HEK293 (cell line): ENCODE measurements around the gene ANXA3.
A peak's percentile ranks its signal among the peaks of the same experiment; 100 is the strongest.

Experiments
- CTCF ChIA-PET: fragments of 350-600 bp; formaldehyde crosslinking; extraction: SDS; loops from one replicate; lab custom pipeline; 2021; ENCODE audit warnings: antibody characterized with exemption; lab: Yijun Ruan, JAX
- POLR2A ChIA-PET: fragments of 300-600 bp; formaldehyde crosslinking; extraction: SDS; loops from one replicate; lab custom pipeline; 2020; ENCODE audit warnings: antibody characterized with exemption, inconsistent platforms; lab: Yijun Ruan, JAX
- H3K27ac ChIP-seq: fragments of 200-500 bp; sonication (Bioruptor generic); 2 replicates; pipeline ENCODE4 v1.5.1; 2014; ENCODE audit warnings: low read depth, low read length, control low read depth, inconsistent platforms; ENCODE audit errors: extremely low read depth
- H3K36me3 ChIP-seq, 2 experiments: fragments of 200-500 bp in 1 of 2; sonication (Bioruptor generic) in 1 of 2; 1 replicate in 1 of 2; 2 replicates in 1 of 2; pipeline ENCODE4 v1.5.1; 2014 to 2017; ENCODE audit warnings: inconsistent platforms in 2 of 2, low read length in 2 of 2; ENCODE audit not compliant: control insufficient read depth in 2 of 2, insufficient read depth in 1 of 2
- H3K4me1 ChIP-seq: fragments of 200-500 bp; sonication (Bioruptor generic); 2 replicates; pipeline ENCODE4 v1.5.1; 2014; ENCODE audit warnings: mild to moderate bottlenecking, low read length, inconsistent platforms; ENCODE audit not compliant: control insufficient read depth, insufficient read depth
- H3K4me3 ChIP-seq: 2 replicates; pipeline ENCODE4 v1.5.1; 2011; ENCODE audit warnings: low read depth, mild to moderate bottlenecking, control low read depth, low read length, moderate library complexity
- H3K9me3 ChIP-seq: fragments of 200-500 bp; sonication (Bioruptor generic); 2 replicates; pipeline ENCODE4 v1.5.1; 2014; ENCODE audit warnings: low read depth, low read length, inconsistent platforms; ENCODE audit not compliant: control insufficient read depth, insufficient read depth
- EGR2 ChIP-seq: fragments of 450-650 bp; formaldehyde crosslinking; IDR thresholded peaks from 2 replicates; pipeline ENCODE4 v1.5.1; 2016; ENCODE audit warnings: low read depth, missing biosample characterization, missing genetic modification characterization
- GLI4 ChIP-seq: fragments of 450-650 bp; formaldehyde crosslinking; IDR thresholded peaks from 2 replicates; pipeline ENCODE4 v1.5.1; 2016; ENCODE audit warnings: missing biosample characterization, missing genetic modification characterization
- KLF17 ChIP-seq: fragments of 450-650 bp; formaldehyde crosslinking; IDR thresholded peaks from 2 replicates; pipeline ENCODE4 v1.5.1; 2016; ENCODE audit warnings: missing biosample characterization, missing genetic modification characterization
- MYNN ChIP-seq: fragments of 450-650 bp; formaldehyde crosslinking; IDR thresholded peaks from 2 replicates; pipeline ENCODE4 v1.5.1; 2016; ENCODE audit warnings: missing biosample characterization, missing genetic modification characterization, borderline replicate concordance
- PRDM1 ChIP-seq: fragments of 450-650 bp; formaldehyde crosslinking; IDR thresholded peaks from 2 replicates; pipeline ENCODE4; 2016; ENCODE audit warnings: missing biosample characterization, missing genetic modification characterization
- SALL2 ChIP-seq: fragments of 450-650 bp; formaldehyde crosslinking; IDR thresholded peaks from 2 replicates; pipeline ENCODE4 v1.5.0; 2017; ENCODE audit warnings: missing biosample characterization, mild to moderate bottlenecking, missing genetic modification characterization, borderline replicate concordance
- SETDB1 ChIP-seq: IDR thresholded peaks from one replicate; pipeline ENCODE4 v1.6.1; 2017; ENCODE audit warnings: mild to moderate bottlenecking, low read length, moderate library complexity, mixed read lengths; ENCODE audit not compliant: insufficient read length
- WT1 ChIP-seq: fragments of 450-650 bp; formaldehyde crosslinking; IDR thresholded peaks from 2 replicates; pipeline ENCODE4 v1.5.1; 2016; ENCODE audit warnings: missing biosample characterization, missing genetic modification characterization
- ZBTB11 ChIP-seq: fragments of 450-650 bp; formaldehyde crosslinking; conservative IDR thresholded peaks from 2 replicates; pipeline ENCODE4 v1.5.1; 2016; ENCODE audit warnings: low read depth, missing biosample characterization, missing genetic modification characterization
- ZEB2 ChIP-seq: fragments of 450-650 bp; formaldehyde crosslinking; IDR thresholded peaks from 2 replicates; pipeline ENCODE4 v1.5.1; 2016; ENCODE audit warnings: missing biosample characterization, missing genetic modification characterization
- ZFP41 ChIP-seq: fragments of 450-650 bp; formaldehyde crosslinking; IDR thresholded peaks from 2 replicates; pipeline ENCODE4 v1.5.1; 2016; ENCODE audit warnings: missing biosample characterization, missing genetic modification characterization, borderline replicate concordance
- ZNF112 ChIP-seq: fragments of 450-650 bp; formaldehyde crosslinking; IDR thresholded peaks from 2 replicates; pipeline ENCODE4 v1.5.0; 2017; ENCODE audit warnings: missing biosample characterization, missing genetic modification characterization
- ZNF114 ChIP-seq: fragments of 450-650 bp; formaldehyde crosslinking; IDR thresholded peaks from 2 replicates; pipeline ENCODE4 v1.5.0; 2017; ENCODE audit warnings: missing biosample characterization, missing genetic modification characterization
- ZNF148 ChIP-seq: fragments of 450-650 bp; formaldehyde crosslinking; IDR thresholded peaks from 2 replicates; pipeline ENCODE4 v1.5.0; 2017; ENCODE audit warnings: missing biosample characterization, missing genetic modification characterization, borderline replicate concordance
- ZNF157 ChIP-seq: fragments of 450-650 bp; formaldehyde crosslinking; IDR thresholded peaks from 2 replicates; pipeline ENCODE4 v1.5.1; 2016; ENCODE audit warnings: missing biosample characterization, missing genetic modification characterization
- ZNF2 ChIP-seq: fragments of 450-650 bp; formaldehyde crosslinking; IDR thresholded peaks from 2 replicates; pipeline ENCODE4 v1.5.1; 2016; ENCODE audit warnings: missing biosample characterization, missing genetic modification characterization
- ZNF202 ChIP-seq: fragments of 450-650 bp; formaldehyde crosslinking; IDR thresholded peaks from 2 replicates; pipeline ENCODE4 v1.5.1; 2016; ENCODE audit warnings: missing biosample characterization, missing genetic modification characterization, borderline replicate concordance
- ZNF23 ChIP-seq: fragments of 450-650 bp; formaldehyde crosslinking; IDR thresholded peaks from 2 replicates; pipeline ENCODE4 v1.5.1; 2016; ENCODE audit warnings: missing biosample characterization, missing genetic modification characterization, borderline replicate concordance
- ZNF248 ChIP-seq: fragments of 450-650 bp; formaldehyde crosslinking; IDR thresholded peaks from 2 replicates; pipeline ENCODE4 v1.5.1; 2017; ENCODE audit warnings: missing biosample characterization, missing genetic modification characterization
- ZNF362 ChIP-seq: fragments of 450-650 bp; formaldehyde crosslinking; IDR thresholded peaks from 2 replicates; pipeline ENCODE4 v1.5.1; 2016; ENCODE audit warnings: missing biosample characterization, missing genetic modification characterization
- ZNF433 ChIP-seq: fragments of 450-650 bp; formaldehyde crosslinking; IDR thresholded peaks from 2 replicates; pipeline ENCODE4 v1.5.1; 2016; ENCODE audit warnings: missing biosample characterization, missing genetic modification characterization, low read depth
- ZNF639 ChIP-seq: fragments of 450-650 bp; formaldehyde crosslinking; IDR thresholded peaks from 2 replicates; pipeline ENCODE4 v1.5.1; 2016; ENCODE audit warnings: missing biosample characterization, missing genetic modification characterization
- TF ChIP-seq, protein P1 (sequence below): fragments of 450-650 bp; IDR thresholded peaks from 2 replicates; pipeline ENCODE4 v1.5.1; 2018; ENCODE audit warnings: missing biosample characterization, mild to moderate bottlenecking, missing genetic modification characterization

The ANXA3 gene

DNA sequence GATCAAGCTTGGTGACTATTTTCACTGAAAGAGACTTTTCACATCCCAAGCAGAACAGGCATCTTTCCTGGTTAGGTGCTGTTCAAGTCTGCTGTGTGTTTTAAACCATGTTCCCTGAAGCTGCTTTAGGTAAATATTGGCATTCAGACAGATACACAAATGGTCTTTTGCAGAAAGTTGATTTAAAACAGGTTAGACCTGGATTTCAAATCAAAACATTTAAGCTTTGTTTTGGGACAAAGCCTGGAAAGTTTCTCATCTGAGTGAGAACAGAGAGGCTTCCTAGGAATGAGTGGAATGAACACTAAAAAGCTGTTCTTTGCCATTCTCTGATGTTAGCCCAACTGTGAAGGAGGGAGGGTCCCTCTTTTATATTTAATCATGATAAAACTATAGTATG is 10.1 kb downstream of the ANXA3 start (continued):
- TF ChIP-seq KLF17 (tag by site-specific recombination) (no peak), SALL2 (no peak), ZNF112 (tag by site-specific recombination) (no peak), ZFP41 (tag by site-specific recombination) (no peak), ZNF23 (tag by site-specific recombination) (no peak), ZNF639 (no peak), ZNF202 (no peak), WT1 (no peak), ZNF2 (tag by site-specific recombination) (no peak), SETDB1 (no peak), ZNF362 (tag by site-specific recombination) (no peak)
- TF ChIP-seq, all 188 proteins: peak for 0

- TF ChIP-seq ZNF114 (tag by site-specific recombination) (no peak), GLI4 (tag by site-specific recombination) (no peak), MYNN (no peak), ZNF157 (tag by site-specific recombination) (no peak), SALL2 (no peak)
- no peaks in the 10 kb centered on the region for H3K9me3 ChIP-seq
- no peaks in the 10 kb centered on the region for H3K36me3 ChIP-seq
- H3K27ac ChIP-seq, result no peak overlapping the region
- no peaks in the 10 kb centered on the region; the same call in 1 of the 2 replicates for H3K4me1 ChIP-seq
- H3K4me3 ChIP-seq, result no peak overlapping the region
- ChIA-PET CTCF (no interaction called here), POLR2A (interaction anchor here (1.3 kb wide), 1 partner anchor 10 kb away, joined by 3 read pairs; no protein-coding TSS in a partner anchor)
Measured at GRCh38 chr4:78562687-78563086, 11.1 kb downstream of the ANXA3 start.

DNA sequence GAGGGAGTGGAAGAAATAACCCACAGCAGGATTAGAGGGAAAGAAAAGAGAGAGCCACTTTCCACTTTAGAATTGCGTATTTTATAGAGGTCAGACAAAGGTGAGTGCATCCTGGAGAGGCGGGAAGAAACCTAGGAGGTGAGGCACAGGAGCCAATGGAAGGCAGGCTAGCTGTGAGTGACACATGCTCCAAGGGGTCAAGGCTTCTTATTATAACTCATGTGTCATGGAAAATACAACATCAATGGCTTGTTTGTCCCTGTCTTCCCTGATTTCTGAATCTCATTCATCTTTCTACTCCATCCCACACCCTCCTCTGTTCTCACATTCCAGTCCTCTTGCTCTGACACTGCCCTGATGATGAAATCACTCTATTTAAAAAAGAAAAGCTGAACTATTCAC is 14.4 kb downstream of the ANXA3 start:
- ChIA-PET CTCF (interaction anchor here (0.9 kb wide), 1 partner anchor 78 kb away, joined by 7 read pairs; no protein-coding TSS in a partner anchor), POLR2A (interaction anchor here (1.1 kb wide), 1 partner anchor 14 kb away, joined by 3 read pairs; the partner anchor contains the start of gene ANXA3)
- Histone ChIP-seq H3K4me1 (no peaks in the 10 kb centered on the region; the same call in 1 of the 2 replicates), H3K9me3 (no peaks in the 10 kb centered on the region), H3K27ac (no peak overlapping the region), H3K36me3 (no peaks in the 10 kb centered on the region), H3K4me3 (no peak overlapping the region)
- no peak for TF ChIP-seq ZEB2 (tag by site-specific recombination)
- TF ChIP-seq ZNF248 (tag by site-specific recombination), result no peak
- no peak for TF ChIP-seq ZNF433 (tag by site-specific recombination)
- TF ChIP-seq, protein P1, sequence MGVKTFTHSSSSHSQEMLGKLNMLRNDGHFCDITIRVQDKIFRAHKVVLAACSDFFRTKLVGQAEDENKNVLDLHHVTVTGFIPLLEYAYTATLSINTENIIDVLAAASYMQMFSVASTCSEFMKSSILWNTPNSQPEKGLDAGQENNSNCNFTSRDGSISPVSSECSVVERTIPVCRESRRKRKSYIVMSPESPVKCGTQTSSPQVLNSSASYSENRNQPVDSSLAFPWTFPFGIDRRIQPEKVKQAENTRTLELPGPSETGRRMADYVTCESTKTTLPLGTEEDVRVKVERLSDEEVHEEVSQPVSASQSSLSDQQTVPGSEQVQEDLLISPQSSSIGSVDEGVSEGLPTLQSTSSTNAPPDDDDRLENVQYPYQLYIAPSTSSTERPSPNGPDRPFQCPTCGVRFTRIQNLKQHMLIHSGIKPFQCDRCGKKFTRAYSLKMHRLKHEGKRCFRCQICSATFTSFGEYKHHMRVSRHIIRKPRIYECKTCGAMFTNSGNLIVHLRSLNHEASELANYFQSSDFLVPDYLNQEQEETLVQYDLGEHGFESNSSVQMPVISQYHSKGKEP (tag by site-specific recombination), result no peak
- 0 out of 2 replicates have a peak, but pooled peaks have one; percentile 17 for TF ChIP-seq EGR2
- TF ChIP-seq ZBTB11 (tag by site-specific recombination), result no peak
- TF ChIP-seq ZNF148 (tag by site-specific recombination), result no peak
- TF ChIP-seq GLI4 (tag by site-specific recombination), result no peak
- peak; percentile 42; the same call in 1 of the 2 replicates for TF ChIP-seq PRDM1 (tag by site-specific recombination)
